ENCODE results near the gene POLR2E. TPM values are rescaled to one million over a fixed set of nuclear protein-coding genes. Genes with fewer than 3 reads are reported as not detected.

POLR2E gene
- total and polyA plus RNA-seq, 2 of the 13 experiments (the other 11 are each of a cell fraction or from before 2014, with no cell fraction given) = 140 to 272 TPM

DNA sequence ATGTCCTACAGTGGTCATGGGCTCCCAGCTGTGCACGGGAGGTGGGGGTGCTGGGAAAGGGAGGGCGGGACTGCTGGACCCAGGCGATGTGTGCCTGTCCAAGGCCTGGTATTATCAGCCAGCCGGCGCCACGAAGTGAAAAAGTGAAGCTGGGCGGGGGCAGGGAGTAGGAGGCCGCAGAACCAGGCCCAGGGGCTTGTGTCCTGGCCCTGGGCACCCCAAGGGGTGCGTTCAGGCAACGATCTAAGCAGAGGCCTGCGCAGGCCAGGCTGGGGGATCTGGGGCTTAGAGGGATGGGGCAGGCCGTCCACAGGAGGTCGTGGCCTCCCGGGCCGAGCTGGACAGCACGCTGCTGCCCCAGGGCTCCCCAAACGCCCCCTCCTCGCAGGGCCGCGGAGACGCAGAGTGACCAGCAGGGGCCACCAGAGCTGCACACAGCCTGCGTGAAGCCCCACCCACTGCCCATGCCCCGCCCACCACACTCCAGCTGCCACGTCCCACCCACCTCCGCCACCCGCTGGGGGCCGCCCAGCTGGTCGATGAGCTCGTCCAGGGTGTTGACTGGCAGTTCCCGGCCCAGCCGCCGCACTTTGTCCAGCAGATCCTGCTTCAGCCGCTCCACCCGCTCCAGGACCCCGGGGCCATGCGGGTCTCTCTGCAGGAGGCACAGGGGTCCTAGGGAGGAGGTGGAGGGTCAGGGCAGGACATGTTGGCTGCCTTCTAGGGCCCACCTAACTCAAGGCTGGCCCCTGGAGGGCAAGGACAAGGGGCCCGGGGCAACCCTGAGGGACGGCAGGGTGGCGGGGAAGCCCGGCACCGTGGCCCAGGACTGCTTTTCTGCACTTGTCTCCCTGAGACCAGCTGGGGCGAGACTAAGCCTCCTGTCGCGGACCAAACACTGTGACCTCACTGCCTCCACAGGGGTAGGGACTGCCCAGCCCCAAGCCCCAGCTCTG is 18.1 kb upstream of the POLR2E start (continued):
- TF ChIP-seq TAF15 (IDR thresholded peaks at IDR 0.05; ENCODE audit: low read depth, low read length, poor library complexity, severe bottlenecking) (no peak), ETV6 (CRISPR knock-in tag; conservative IDR thresholded peaks at IDR 0.05) (no peak; the same call in 1 of the 2 replicates), KLF16 (CRISPR knock-in tag; IDR thresholded peaks at IDR 0.05) (peak in 1 of 2 experiments; percentile 92; a peak in 2 of 4 replicates), HDAC2 (CRISPR knock-in tag; IDR thresholded peaks at IDR 0.05) (peak; percentile 57; the same call in 1 of the 2 replicates), ZSCAN12 (CRISPR knock-in tag; IDR thresholded peaks at IDR 0.05) (no peak), ADNP (CRISPR knock-in tag; IDR thresholded peaks at IDR 0.05) (no peak), CBX5 (CRISPR knock-in tag; IDR thresholded peaks at IDR 0.05; ENCODE audit: borderline replicate concordance) (peak; percentile 62; the same call in 1 of the 2 replicates), SCMH1 (CRISPR knock-in tag; IDR thresholded peaks at IDR 0.05; ENCODE audit: borderline replicate concordance) (no peak), ZSCAN31 (CRISPR knock-in tag; IDR thresholded peaks at IDR 0.05; ENCODE audit: low read depth) (peak; percentile 80; the same call in 1 of the 2 replicates), ZBTB7A (CRISPR knock-in tag; IDR thresholded peaks at IDR 0.05) (peak; percentile 92), STAG1 (CRISPR knock-in tag; IDR thresholded peaks at IDR 0.05) (peak; percentile 90), ZNF333 (CRISPR knock-in tag; IDR thresholded peaks at IDR 0.05; ENCODE audit: borderline replicate concordance) (no peak), ZNF432 (CRISPR knock-in tag; IDR thresholded peaks at IDR 0.05; ENCODE audit: borderline replicate concordance) (no peak), MLLT10 (CRISPR knock-in tag; IDR thresholded peaks at IDR 0.05) (no peak), TBP (CRISPR knock-in tag; IDR thresholded peaks at IDR 0.05) (no peak), NONO (IDR thresholded peaks at IDR 0.05) (no peak), NONO (CRISPR knock-in tag; conservative IDR thresholded peaks at IDR 0.05) (peak; percentile 88), SP4 (CRISPR knock-in tag; IDR thresholded peaks at IDR 0.05) (peak; percentile 98), CCDC6 (CRISPR knock-in tag; IDR thresholded peaks at IDR 0.05) (no peak), BORCS8-MEF2B (CRISPR knock-in tag; IDR thresholded peaks at IDR 0.05) (peak; percentile 45; the same call in 1 of the 2 replicates), GZF1 (CRISPR knock-in tag; IDR thresholded peaks at IDR 0.05) (0 out of 2 replicates have a peak, but pooled peaks have one; percentile 39), NFYB (CRISPR knock-in tag; IDR thresholded peaks at IDR 0.05) (no peak)
- TF ChIP-seq, protein P1, sequence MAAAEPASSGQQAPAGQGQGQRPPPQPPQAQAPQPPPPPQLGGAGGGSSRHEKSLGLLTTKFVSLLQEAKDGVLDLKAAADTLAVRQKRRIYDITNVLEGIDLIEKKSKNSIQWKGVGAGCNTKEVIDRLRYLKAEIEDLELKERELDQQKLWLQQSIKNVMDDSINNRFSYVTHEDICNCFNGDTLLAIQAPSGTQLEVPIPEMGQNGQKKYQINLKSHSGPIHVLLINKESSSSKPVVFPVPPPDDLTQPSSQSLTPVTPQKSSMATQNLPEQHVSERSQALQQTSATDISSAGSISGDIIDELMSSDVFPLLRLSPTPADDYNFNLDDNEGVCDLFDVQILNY (CRISPR knock-in tag; conservative IDR thresholded peaks at IDR 0.05) = no peak
- TF ChIP-seq, protein P2, sequence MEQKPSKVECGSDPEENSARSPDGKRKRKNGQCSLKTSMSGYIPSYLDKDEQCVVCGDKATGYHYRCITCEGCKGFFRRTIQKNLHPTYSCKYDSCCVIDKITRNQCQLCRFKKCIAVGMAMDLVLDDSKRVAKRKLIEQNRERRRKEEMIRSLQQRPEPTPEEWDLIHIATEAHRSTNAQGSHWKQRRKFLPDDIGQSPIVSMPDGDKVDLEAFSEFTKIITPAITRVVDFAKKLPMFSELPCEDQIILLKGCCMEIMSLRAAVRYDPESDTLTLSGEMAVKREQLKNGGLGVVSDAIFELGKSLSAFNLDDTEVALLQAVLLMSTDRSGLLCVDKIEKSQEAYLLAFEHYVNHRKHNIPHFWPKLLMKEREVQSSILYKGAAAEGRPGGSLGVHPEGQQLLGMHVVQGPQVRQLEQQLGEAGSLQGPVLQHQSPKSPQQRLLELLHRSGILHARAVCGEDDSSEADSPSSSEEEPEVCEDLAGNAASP (CRISPR knock-in tag; IDR thresholded peaks at IDR 0.05; ENCODE audit: borderline replicate concordance) = peak; percentile 51; the same call in 1 of the 2 replicates
- TF ChIP-seq, protein P3, sequence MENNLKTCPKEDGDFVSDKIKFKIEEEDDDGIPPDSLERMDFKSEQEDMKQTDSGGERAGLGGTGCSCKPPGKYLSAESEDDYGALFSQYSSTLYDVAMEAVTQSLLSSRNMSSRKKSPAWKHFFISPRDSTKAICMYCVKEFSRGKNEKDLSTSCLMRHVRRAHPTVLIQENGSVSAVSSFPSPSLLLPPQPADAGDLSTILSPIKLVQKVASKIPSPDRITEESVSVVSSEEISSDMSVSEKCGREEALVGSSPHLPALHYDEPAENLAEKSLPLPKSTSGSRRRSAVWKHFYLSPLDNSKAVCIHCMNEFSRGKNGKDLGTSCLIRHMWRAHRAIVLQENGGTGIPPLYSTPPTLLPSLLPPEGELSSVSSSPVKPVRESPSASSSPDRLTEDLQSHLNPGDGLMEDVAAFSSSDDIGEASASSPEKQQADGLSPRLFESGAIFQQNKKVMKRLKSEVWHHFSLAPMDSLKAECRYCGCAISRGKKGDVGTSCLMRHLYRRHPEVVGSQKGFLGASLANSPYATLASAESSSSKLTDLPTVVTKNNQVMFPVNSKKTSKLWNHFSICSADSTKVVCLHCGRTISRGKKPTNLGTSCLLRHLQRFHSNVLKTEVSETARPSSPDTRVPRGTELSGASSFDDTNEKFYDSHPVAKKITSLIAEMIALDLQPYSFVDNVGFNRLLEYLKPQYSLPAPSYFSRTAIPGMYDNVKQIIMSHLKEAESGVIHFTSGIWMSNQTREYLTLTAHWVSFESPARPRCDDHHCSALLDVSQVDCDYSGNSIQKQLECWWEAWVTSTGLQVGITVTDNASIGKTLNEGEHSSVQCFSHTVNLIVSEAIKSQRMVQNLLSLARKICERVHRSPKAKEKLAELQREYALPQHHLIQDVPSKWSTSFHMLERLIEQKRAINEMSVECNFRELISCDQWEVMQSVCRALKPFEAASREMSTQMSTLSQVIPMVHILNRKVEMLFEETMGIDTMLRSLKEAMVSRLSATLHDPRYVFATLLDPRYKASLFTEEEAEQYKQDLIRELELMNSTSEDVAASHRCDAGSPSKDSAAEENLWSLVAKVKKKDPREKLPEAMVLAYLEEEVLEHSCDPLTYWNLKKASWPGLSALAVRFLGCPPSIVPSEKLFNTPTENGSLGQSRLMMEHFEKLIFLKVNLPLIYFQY (CRISPR knock-in tag; IDR thresholded peaks at IDR 0.05; ENCODE audit: borderline replicate concordance) = peak; percentile 95
